IMR-90 (cell line): ENCODE data around the gene LLPH.

Source experiments
- FOS ChIP-seq: fragments of 150-350 bp; IDR thresholded peaks from 2 replicates; pipeline ENCODE4 v1.6.1; 2016; ENCODE audit warnings: low read depth, low read length
- MAZ ChIP-seq: IDR thresholded peaks from 2 replicates; pipeline ENCODE4 v1.6.1; 2012; ENCODE audit warnings: low read depth, mild to moderate bottlenecking, low read length, improper control_type of control experiment, moderate library complexity, borderline replicate concordance
- MXI1 ChIP-seq: IDR thresholded peaks from 2 replicates; pipeline ENCODE4 v1.6.1; 2012; ENCODE audit warnings: low read depth, mild to moderate bottlenecking, low read length, moderate library complexity, borderline replicate concordance
- POLR2A ChIP-seq: IDR thresholded peaks from 2 replicates; pipeline ENCODE4 v1.6.1; 2012; ENCODE audit warnings: mild to moderate bottlenecking, low read depth, low read length
- RAD21 ChIP-seq: IDR thresholded peaks from 2 replicates; pipeline ENCODE4 v1.6.1; 2012; ENCODE audit warnings: low read length, improper control_type of control experiment
- RFX5 ChIP-seq: IDR thresholded peaks from 2 replicates; pipeline ENCODE4 v1.8.0; 2012; ENCODE audit warnings: low read depth, mild to moderate bottlenecking, low read length, moderate library complexity
- SMC3 ChIP-seq: fragments of 150-350 bp; IDR thresholded peaks from 2 replicates; pipeline ENCODE4 v1.6.1; 2016; ENCODE audit warnings: low read depth, mild to moderate bottlenecking, antibody characterized with exemption, low read length, moderate library complexity
- TF ChIP-seq, protein P1 (sequence below): conservative IDR thresholded peaks from 2 replicates; pipeline ENCODE4 v1.5.1; 2012; ENCODE audit warnings: mild to moderate bottlenecking, low read depth, low read length, improper control_type of control experiment
- TF ChIP-seq, protein P2 (sequence below): fragments of 150-350 bp; IDR thresholded peaks from 2 replicates; pipeline ENCODE4 v1.6.1; 2017; ENCODE audit warnings: mild to moderate bottlenecking, antibody characterized with exemption, low read length, low read depth
- TF ChIP-seq, protein P3 (sequence below): fragments of 150-350 bp; IDR thresholded peaks from 2 replicates; pipeline ENCODE4 v1.6.1; 2016; ENCODE audit warnings: low read depth, mild to moderate bottlenecking, low read length, moderate library complexity, borderline replicate concordance

DNA sequence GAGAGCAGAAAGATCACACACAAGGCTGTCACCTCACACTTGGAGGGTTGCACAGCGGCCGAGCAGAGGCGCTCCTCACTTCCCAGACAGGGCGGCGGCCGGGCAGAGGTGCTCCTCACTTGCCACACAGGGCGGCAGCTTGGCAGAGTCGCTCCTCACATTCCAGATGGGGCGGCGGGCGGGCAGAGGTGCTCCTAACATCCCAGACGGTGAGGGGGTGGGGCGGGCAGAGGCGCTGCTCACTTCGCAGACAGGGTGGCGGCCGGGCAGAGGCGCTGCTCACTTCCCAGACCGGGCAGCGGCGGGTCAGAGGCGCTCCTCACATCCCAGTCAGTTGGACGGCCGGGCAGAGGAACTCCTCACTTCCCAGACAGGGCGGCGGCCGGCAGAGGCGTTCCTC, 30.2 kb upstream of the LLPH start:
- TF ChIP-seq, protein P1, sequence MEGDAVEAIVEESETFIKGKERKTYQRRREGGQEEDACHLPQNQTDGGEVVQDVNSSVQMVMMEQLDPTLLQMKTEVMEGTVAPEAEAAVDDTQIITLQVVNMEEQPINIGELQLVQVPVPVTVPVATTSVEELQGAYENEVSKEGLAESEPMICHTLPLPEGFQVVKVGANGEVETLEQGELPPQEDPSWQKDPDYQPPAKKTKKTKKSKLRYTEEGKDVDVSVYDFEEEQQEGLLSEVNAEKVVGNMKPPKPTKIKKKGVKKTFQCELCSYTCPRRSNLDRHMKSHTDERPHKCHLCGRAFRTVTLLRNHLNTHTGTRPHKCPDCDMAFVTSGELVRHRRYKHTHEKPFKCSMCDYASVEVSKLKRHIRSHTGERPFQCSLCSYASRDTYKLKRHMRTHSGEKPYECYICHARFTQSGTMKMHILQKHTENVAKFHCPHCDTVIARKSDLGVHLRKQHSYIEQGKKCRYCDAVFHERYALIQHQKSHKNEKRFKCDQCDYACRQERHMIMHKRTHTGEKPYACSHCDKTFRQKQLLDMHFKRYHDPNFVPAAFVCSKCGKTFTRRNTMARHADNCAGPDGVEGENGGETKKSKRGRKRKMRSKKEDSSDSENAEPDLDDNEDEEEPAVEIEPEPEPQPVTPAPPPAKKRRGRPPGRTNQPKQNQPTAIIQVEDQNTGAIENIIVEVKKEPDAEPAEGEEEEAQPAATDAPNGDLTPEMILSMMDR: no peak
- TF ChIP-seq POLR2A (no peak), FOS (no peak), MXI1 (no peak), RAD21 (no peak), MAZ (no peak), RFX5 (no peak), SMC3 (no peak)
- TF ChIP-seq, protein P2, sequence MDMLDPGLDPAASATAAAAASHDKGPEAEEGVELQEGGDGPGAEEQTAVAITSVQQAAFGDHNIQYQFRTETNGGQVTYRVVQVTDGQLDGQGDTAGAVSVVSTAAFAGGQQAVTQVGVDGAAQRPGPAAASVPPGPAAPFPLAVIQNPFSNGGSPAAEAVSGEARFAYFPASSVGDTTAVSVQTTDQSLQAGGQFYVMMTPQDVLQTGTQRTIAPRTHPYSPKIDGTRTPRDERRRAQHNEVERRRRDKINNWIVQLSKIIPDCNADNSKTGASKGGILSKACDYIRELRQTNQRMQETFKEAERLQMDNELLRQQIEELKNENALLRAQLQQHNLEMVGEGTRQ: no peak
- TF ChIP-seq, protein P3, sequence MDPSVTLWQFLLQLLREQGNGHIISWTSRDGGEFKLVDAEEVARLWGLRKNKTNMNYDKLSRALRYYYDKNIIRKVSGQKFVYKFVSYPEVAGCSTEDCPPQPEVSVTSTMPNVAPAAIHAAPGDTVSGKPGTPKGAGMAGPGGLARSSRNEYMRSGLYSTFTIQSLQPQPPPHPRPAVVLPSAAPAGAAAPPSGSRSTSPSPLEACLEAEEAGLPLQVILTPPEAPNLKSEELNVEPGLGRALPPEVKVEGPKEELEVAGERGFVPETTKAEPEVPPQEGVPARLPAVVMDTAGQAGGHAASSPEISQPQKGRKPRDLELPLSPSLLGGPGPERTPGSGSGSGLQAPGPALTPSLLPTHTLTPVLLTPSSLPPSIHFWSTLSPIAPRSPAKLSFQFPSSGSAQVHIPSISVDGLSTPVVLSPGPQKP: no peak
